ENCODE measurements around the gene TAPBP.

Gene TAPBP

GRCh38 chr6:33318426-33319073 is 4.7 kb upstream of the TAPBP start:
- DNase-seq, result no peak

GRCh38 chr6:33317669-33318425 is 4.0 kb upstream of the TAPBP start, which contains the start of gene ZBTB22:
Gene ZBTB22 (minus strand): TSS chr6:33317744. CDS start chr6:33316916, 828 bp downstream.
- DNase-seq, result peak; percentile 90 to 99

GRCh38 chr6:33317419-33317668 is 3.5 kb upstream of the TAPBP start:
- no peak for DNase-seq

- DNase-seq, result no peak
Measured at GRCh38 chr6:33316603-33317418, 2.9 kb upstream of the TAPBP start.

- no peak for DNase-seq
Measured at GRCh38 chr6:33315793-33316602, 2.1 kb upstream of the TAPBP start.

- DNase-seq, result peak in 1 of 2 donors; percentile 37
Measured at GRCh38 chr6:33314943-33315792, 1.3 kb upstream of the TAPBP start.

- DNase-seq, result peak; percentile 46 to 69
Measured at GRCh38 chr6:33314515-33314942, 651 bp upstream of the TAPBP start.

- DNase-seq, result peak; percentile 69 to 85
Measured at GRCh38 chr6:33313105-33313708, 671 bp downstream of the TAPBP start.

GRCh38 chr6:33312361-33313104 is 1.3 kb downstream of the TAPBP start:
- DNase-seq, result peak in 1 of 2 donors; percentile 4

- no peak for DNase-seq
Measured at GRCh38 chr6:33306356-33306755, 7.5 kb downstream of the TAPBP start.

GRCh38 chr6:33305052-33305451 is 8.8 kb downstream of the TAPBP start:
- no peak for DNase-seq

- DNase-seq, result no peak
Measured at GRCh38 chr6:33304216-33304615, 9.7 kb downstream of the TAPBP start.

GRCh38 chr6:33301877-33302276 is 12.0 kb downstream of the TAPBP start:
- no peak for DNase-seq

- DNase-seq, result peak; percentile 81 to 86
Measured at GRCh38 chr6:33299237-33299944, 14.5 kb downstream of the TAPBP start.

GRCh38 chr6:33298773-33299236 is 15.1 kb downstream of the TAPBP start, which contains the start of gene RGL2:
Gene RGL2 (minus strand): TSS chr6:33298942. CDS start chr6:33298610, 332 bp downstream.
- DNase-seq, result peak; percentile 74 to 80

- peak; percentile 47 to 59 for DNase-seq
Measured at GRCh38 chr6:33297956-33298772, 15.7 kb downstream of the TAPBP start.

GRCh38 chr6:33297406-33297955 is 16.4 kb downstream of the TAPBP start:
- DNase-seq, result peak; percentile 8 to 46

GRCh38 chr6:33296797-33297405 is 17.0 kb downstream of the TAPBP start:
- DNase-seq, result no peak
